Heart right ventricle (tissue), 16 donors: Measurements from ENCODE around the gene SHC4. TPM values are rescaled to one million over a fixed set of nuclear protein-coding genes. Genes with fewer than 3 reads are reported as not detected.
A peak's percentile ranks its signal among the peaks of the same experiment; 100 is the strongest.

ENCODE experiments used
- ATAC-seq, 8 donors: fragments of 200-7000 bp; cut with Tn5 transposase; one replicate each; pipeline ENCODE4 v1.9.1; 2020; ENCODE audit warnings: mild to moderate bottlenecking in 8 of 8, moderate library complexity in 8 of 8, moderate number of reproducible peaks in 1 of 8
- DNase-seq, 2 donors: peaks; one replicate each; pipeline ENCODE4 v3.0.0-alpha.2; 2020
- H3K27ac ChIP-seq, 10 donors: fragments of 200-600 bp; sonication (generic) in 2 of 10; one replicate each; pipeline versions ENCODE4 v1.5.0 to v1.8.0; 2020 to 2022; ENCODE audit warnings: mild to moderate bottlenecking in 3 of 10
- H3K27me3 ChIP-seq, 7 donors: fragments of 200-600 bp; one replicate each; pipeline ENCODE4 v1.8.0; 2021 to 2022; ENCODE audit warnings: mild to moderate bottlenecking in 2 of 7
- H3K36me3 ChIP-seq, 9 donors: fragments of 200-600 bp; sonication (generic) in 1 of 9; one replicate each; pipeline versions ENCODE4 v1.5.0 to v1.8.0; 2020 to 2022; ENCODE audit warnings: mild to moderate bottlenecking in 2 of 9
- H3K4me1 ChIP-seq, 9 donors: fragments of 200-600 bp; sonication (generic) in 1 of 9; one replicate each; pipeline versions ENCODE4 v1.5.0 to v1.8.0; 2020 to 2022; ENCODE audit warnings: mild to moderate bottlenecking in 4 of 9
- H3K4me3 ChIP-seq, 10 donors: fragments of 200-600 bp; sonication (generic) in 2 of 10; one replicate each; pipeline versions ENCODE4 v1.5.0 to v1.8.0; 2020 to 2022; ENCODE audit warnings: mild to moderate bottlenecking in 7 of 10, moderate library complexity in 2 of 10
- H3K9me3 ChIP-seq, 11 donors: fragments of 200-600 bp in 10 of 11; sonication (generic) in 2 of 11; one replicate each; pipeline versions ENCODE4 v1.5.0 to v1.8.0; 2013 to 2022; ENCODE audit warnings: mild to moderate bottlenecking in 2 of 11, control low read depth in 1 of 11, moderate library complexity in 1 of 11
- CTCF ChIP-seq, 9 donors: fragments of 200-600 bp; sonication (generic) in 2 of 9; IDR thresholded peaks; one replicate each; pipeline versions ENCODE4 v1.5.0 to v1.8.0; 2021 to 2022; ENCODE audit warnings: antibody characterized with exemption in 9 of 9, mild to moderate bottlenecking in 5 of 9, moderate library complexity in 1 of 9
- WGBS, 2 donors: extraction: QIAGEN DNeasy Blood & Tissue Kit; methylation state at CpG; one replicate each; pipeline ENCODE4 v1.1.7; 2013; ENCODE audit warnings: inconsistent platforms in 1 of 2; 5-methylcytosine and 5-hydroxymethylcytosine counted together
- intact Hi-C, 10 donors: fragments of 100-400 bp; cut with DNase I; formaldehyde crosslinking; loops; one replicate each; pipeline versions ENCODE4 v1.11.1 to v1.14.2; 2022
- polyA plus RNA-seq, 2 donors: library from polyadenylated mRNA; stranded (reverse); fragments of 200-250 nt; gene quantifications; one replicate each; pipeline ENCODE4 v1.2.3, GENCODE V29; 2013
- total RNA-seq, 10 donors: library from RNA; stranded (reverse); fragmentation: NEBNext Ultra II Directional in 3 of 10; extraction: Animal tissue kit (Norgen Biotek cat#: 25700) in 3 of 10; gene quantifications; one replicate each; pipeline versions ENCODE4 v1.2.1 to v1.2.4, GENCODE V29; 2021 to 2023
- donor health status: Arrhythmogenic right ventricular cardiomyopathy.
- donor health status: ischemic (EF 13 %, LVEDD 7.1; RV severe dilation, severe dysfunction).
- donor health status: healthy with polysubstance abuse.
- donor health status: DM: no; HTN: yes; CAD: no.
- donor health status: DM: no; HTN: no; CAD: no.
- donor health status: ischemic (EF 25% LVEDD 6.9; RV normal size, moderate dysfunction).
- donor health status: ischemic (EF 25% LVEDD 5.7; RV mildly dilated, moderate dysfunction).
- donor health status: healthy.
- donor health status: DM: yes; HTN: yes; CAD: no.
- donor health status: Ischemic cardiomyopathy.
- donor health status: ischemic (EF 35%, LVEDD 5.7; RV mildly dilated, moderate dysfunction).
- donor health status: nonischemic (EF 11% LVEDD 7.7; RV severe dilation, severe dysfunction).
- donor health status: DM: yes; HTN: yes; CAD: no.
- donor health status: PGD.
- donor health status: ischemic (EF 29% LVEDD 5.4; RV normal size, mild dysfunction).
- donor health status: nonischemic (EF 23%, LVEDD 6.1; RV moderate dilation, normal function).

The SHC4 gene
- total and polyA plus RNA-seq, 12 donors, result 1.2 to 4.9 (median 2.2) TPM

- intact Hi-C loops, result loop anchor here in 3 of 10 donors (5.0 to 10.0 kb wide), 4 partner anchors 279 to 1279 kb away; partner anchors contain the start of gene FGF7 (in 1 of the 3)
- Histone ChIP-seq H3K4me1 (peaks cover 0 to 18% (median 0%) of the 10 kb centered on the region in 9 donors), H3K9me3 (no peaks in the 10 kb centered on the region), H3K4me3 (no peak overlapping the region), H3K27me3 (no peaks in the 10 kb centered on the region), H3K27ac (peak overlapping the region in 2 of 10 donors; percentile 3 to 21), H3K36me3 (no peaks in the 10 kb centered on the region)
- TF ChIP-seq CTCF (IDR thresholded peaks at IDR 0.05), result no peak
- ATAC-seq (peak in 1 of 8 donors; percentile 55), DNase-seq (no peak)
- 60 to 70% methylated on average over 3 of the region's 3 CpGs for WGBS, 2 donors
Observed at GRCh38 chr15:48865370-48866079, 98.2 kb downstream of the SHC4 start.

- no peaks in the 10 kb centered on the region for H3K27me3 ChIP-seq
- no peak overlapping the region for H3K27ac ChIP-seq
- no peaks in the 10 kb centered on the region for H3K36me3 ChIP-seq
- ATAC-seq, result no peak
- intact Hi-C loops, result loop anchor here (2.0 to 10.0 kb wide), 9 partner anchors 282 to 1285 kb away; partner anchors contain the start of gene FGF7 (in 6 of the 10)
- H3K4me1 ChIP-seq, result peaks cover 0 to 5% (median 0%) of the 10 kb centered on the region in 9 donors
- WGBS, 2 donors, result 94 to 96% methylated on average over 1 of the region's 1 CpG
- H3K4me3 ChIP-seq, result no peak overlapping the region
- no peak for TF ChIP-seq CTCF (IDR thresholded peaks at IDR 0.05)
- no peaks in the 10 kb centered on the region for H3K9me3 ChIP-seq
- no peak for DNase-seq
Observed at GRCh38 chr15:48862705-48863104, 101.0 kb downstream of the SHC4 start.

- intact Hi-C loops, result loop anchor here (2.0 to 10.0 kb wide), 10 partner anchors 283 to 1285 kb away; partner anchors contain the start of gene FGF7 (in 6 of the 10)
- no peaks in the 10 kb centered on the region for H3K27me3 ChIP-seq
- DNase-seq (peak in 1 of 2 donors; percentile 33), ATAC-seq (peak in 7 of 8 donors; percentile 51 to 80 (median 67))
- H3K4me3 ChIP-seq, result no peak overlapping the region
- TF ChIP-seq CTCF (IDR thresholded peaks at IDR 0.05), result peak; percentile 84 to 95 (median 90)
- no peaks in the 10 kb centered on the region for H3K36me3 ChIP-seq
- H3K27ac ChIP-seq, result no peak overlapping the region
- H3K4me1 ChIP-seq, result peaks cover 0 to 5% (median 0%) of the 10 kb centered on the region in 9 donors
- no peaks in the 10 kb centered on the region for H3K9me3 ChIP-seq
- 3 to 15% methylated on average over 1 of the region's 1 CpG for WGBS, 2 donors
Observed at GRCh38 chr15:48861813-48862431, 101.8 kb downstream of the SHC4 start.

- DNase-seq (no peak), ATAC-seq (no peak)
- Histone ChIP-seq H3K9me3 (no peaks in the 10 kb centered on the region), H3K27ac (no peak overlapping the region), H3K36me3 (no peaks in the 10 kb centered on the region), H3K27me3 (no peaks in the 10 kb centered on the region), H3K4me1 (peaks cover 0 to 13% (median 0%) of the 10 kb centered on the region in 9 donors), H3K4me3 (no peak overlapping the region)
- no peak for TF ChIP-seq CTCF (IDR thresholded peaks at IDR 0.05)
- 86 to 96% methylated on average over 2 of the region's 2 CpGs for whole genome bisulfite sequencing, 2 donors
- intact Hi-C loops, result loop anchor here in 3 of 10 donors (5.0 to 10.0 kb wide), 3 partner anchors 502 to 555 kb away; no protein-coding TSS in a partner anchor
Observed at GRCh38 chr15:48859426-48859825, 104.3 kb downstream of the SHC4 start.
